HG03175 (cell line): ENCODE measurements around the gene CD1E.
"Not testable (repeated sequence)": the region's sequence is repeated elsewhere in the genome, so short reads cannot be mapped to it uniquely, and the experiment has no call there.

Source experiments
- ATAC-seq: cut with Tn5 transposase; IDR thresholded peaks from one replicate; pipeline ENCODE4 v1.9.1; 2021; ENCODE audit warnings: mild to moderate bottlenecking, moderate library complexity; ENCODE audit not compliant: unreplicated experiment

CD1E gene

DNA sequence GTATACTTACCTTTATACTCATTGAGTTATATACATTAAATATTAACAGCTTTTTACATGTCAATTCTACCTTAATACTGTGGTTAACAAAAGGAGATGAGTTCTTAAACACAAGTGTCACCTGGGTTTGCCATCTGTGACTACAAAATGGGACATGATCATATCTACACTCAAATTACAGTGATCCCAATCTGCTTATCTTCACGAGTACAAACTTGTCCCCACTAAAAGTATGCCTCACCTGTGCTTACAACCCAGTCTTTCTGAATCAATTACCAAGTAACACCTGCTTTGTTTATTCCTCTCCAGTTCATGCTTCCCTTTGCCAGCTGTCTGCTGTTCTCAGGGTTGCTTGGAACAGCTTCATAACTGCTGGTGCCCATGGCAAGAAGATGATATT is 8.8 kb downstream of the CD1E start:
- no peak for ATAC-seq

DNA sequence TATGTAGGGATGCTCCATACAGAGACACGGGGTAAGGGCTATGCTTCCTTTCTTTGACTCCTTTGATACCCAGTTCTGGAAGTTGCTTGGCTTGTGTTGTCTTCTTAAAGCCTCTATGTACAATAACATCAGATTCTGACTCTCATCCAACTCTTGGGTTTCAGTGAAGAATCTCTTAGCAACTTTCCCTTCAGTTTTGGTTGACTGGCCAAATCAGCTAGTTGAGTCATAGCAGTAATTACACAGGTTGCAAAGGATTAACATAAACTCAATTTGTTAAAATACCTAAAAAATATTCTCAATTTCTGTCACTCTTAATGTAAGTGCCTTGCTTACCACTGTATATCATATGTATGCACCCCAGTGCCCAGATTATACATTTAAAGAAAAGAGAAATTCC is 9.2 kb downstream of the CD1E start:
- no peak for ATAC-seq

DNA sequence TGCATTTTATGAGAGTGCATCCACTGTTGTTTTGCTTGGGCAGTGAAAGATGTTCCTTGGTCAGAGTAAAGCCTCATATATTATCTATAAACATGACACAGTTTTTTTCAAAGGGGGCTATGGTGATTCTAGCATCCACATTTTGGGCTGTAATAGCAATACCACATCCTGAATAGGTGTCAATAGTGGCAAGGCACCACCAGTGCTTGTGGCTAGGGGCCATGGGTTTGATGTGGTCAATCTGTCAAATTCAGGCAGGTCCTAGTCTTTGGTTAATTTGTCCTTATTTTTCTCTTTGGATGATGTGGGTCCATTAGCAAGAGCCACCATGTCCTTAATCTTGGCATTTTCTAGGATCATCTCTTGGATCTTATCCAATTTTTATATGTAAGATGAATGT is 13.1 kb downstream of the CD1E start:
- no peak for ATAC-seq

DNA sequence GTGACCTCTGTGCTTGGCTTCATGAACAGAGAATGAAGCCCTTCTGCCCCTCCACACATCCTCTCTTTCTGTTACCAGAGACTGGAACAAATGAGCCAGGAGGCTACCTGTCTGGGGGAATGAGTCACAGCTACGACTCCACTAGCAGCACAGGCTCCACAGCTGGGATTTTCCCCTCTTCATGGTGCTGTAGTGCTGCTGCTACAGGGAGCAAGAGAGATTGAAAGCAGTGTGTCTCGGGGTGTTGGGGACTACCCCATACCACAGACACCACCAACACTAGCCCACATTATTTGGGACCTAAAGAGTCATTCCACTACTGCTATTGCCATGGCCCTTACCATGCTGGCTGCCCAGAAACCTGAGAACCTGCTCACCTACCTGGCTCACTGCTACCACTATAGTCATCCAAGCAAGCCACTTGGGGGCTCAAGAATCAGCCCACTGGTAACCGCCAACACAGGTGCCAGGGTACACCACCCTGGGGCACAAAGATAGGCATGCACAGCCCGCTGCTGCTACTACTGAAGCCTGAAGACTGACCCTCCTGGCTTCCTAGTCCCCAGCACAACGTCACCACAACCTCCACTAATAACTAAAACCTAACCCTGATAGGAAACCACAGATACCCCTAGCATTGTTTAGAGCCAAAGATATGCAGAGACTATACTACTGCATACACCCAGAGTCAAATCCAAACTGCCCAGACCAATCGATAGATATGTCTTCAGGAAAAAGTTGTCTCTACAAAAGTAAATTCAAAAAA is 17.7 kb downstream of the CD1E start:
- peak; percentile 87 for ATAC-seq

DNA sequence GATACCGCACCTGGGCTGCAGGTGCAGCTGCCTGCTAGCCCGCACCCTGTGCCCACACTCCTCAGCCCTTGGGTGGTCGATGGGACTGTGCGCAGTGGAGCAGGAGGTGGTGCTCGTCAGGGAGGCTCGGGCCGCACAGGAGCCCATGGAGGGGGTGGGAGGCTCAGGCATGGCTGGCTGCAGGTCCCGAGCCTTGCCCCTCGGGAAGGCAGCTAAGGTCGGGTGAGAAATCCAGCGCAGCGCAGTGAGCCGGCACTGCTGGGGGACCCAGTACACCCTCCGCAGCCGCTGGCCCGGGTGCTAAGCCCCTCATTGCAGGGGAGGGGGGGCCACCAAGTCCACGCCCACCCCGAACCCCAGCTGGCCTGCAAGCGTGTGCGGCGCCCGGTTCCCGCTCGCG is 20.4 kb downstream of the CD1E start:
- ATAC-seq, result not testable (repeated sequence)

DNA sequence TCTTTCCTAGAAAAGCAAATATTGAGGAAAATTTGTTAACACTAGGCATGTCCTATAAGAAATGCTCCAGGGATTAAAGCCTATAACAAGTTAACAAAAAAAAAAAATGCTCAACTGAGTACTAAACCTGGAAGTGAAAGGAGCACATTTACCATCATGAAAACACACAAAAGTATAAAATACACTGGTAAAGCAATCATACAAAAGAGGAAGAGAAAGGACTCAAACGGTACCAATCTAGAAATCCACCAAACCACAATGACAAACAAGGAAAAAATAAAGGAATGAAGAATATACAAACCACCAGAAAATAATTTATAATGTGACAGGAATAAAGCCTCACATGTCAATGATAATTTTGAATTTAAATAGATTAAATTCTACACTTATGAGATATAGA is 21.2 kb downstream of the CD1E start:
- no peak for ATAC-seq

DNA sequence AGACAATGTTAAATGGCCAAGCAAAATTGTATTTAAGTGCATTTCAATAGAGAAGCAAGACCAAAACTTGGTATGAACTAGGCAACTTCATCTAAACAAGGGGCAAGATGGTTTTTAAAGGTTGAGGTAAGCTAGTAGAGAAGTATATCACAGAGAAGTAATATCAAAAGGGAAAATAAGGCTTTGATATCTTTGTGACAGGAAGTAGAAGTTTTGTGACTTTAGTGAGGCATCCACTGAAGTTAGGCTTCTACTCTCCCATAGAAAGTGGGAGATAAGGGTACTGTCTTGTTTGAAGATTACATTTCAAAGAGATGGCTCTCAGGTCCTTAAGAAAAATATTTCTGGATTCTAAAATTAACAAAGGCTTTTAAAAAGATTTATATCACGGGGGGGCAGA is 36.6 kb downstream of the CD1E start:
- no peak for ATAC-seq

DNA sequence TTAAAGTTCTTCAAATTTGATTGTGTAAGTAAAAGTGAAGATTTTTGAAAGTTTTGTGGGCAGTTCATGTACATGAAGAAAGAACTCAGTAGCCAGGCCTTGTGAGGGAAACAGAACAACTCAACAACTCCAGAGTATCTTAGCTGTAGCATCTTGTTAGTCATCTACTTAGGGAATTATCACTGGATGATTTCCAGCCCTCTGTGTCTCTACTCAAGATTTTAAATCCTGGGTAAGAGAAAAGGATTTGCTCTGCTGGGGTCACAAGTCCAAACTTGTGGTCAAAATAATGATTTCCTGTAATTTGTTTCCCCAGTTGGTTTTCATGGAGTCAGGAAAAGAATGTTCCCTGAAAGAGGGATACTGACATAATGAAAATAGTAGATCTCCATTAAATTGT is 37.4 kb downstream of the CD1E start:
- no peak for ATAC-seq

DNA sequence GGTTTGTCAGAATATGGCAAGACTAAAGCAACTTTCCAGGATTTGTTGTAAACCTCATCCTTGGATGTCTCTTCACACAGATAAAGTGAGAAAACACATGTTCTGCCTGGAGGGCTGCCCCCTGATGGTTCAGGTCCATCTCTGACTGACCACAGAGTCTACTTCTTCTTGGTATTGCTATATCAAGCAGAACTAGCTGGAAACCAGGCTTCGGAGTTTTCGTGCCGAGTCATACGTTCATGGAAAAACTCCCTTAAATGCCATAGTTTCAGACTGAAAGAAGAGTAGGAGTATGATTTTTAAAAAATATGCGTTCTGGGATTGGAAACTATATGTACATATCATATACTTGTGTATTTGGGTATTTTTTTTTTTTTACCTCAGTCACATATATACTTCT is 39.8 kb downstream of the CD1E start:
- ATAC-seq, result no peak

DNA sequence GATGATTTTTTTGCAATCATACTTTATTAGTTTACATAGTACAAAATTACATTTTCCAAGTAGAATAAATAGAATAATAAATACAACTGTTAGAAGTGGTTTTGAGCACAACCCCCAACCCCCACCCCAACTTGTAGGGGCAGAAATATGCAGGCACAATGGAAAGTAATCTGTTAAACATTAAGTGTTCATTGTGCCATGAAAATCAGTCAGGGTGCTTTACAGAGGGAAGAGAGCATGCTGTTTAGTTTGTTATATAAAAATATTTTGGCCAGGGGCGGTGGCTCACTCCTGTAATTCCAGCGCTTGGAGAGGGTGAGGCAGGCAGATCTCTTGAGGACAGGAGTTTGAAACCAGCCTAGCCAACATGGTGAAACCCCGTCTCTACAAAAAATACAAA is 43.0 kb downstream of the CD1E start:
- ATAC-seq, result no peak

DNA sequence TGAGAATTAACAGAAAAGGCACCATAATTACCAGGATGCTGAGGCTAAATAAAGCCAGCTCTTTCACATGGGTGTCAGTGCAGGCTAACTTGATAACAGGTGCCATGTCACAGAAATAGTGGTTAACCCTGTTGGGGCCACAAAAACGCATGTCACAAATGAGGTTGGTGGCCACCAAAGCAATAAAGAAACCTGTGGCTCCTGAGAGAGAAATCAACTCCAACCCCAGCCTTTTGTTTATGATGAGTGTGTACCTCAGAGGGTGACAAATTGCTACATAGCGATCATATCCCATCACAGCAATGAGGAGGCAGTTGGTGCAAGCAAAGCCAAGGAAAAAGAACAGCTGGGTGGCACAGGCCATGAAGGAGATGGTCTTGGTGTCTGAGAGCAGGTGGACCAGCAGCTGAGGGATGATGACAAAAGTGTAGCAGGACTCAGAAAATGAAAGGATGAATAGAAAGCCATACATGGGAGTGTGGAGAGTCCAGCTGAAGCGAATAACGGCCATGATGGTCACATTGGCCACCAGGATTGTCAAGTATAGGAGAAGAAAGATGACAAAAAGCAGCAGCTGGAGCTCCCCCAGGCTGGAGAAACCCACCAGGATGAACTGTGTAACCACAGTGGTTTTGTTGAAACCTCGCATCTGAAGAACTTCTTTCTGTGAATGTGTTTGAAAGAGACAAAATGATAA is 45.3 kb downstream of the CD1E start, which contains the start of gene OR10T2:
OR10T2 (minus strand) TSS at position 649 of the 697 bp plus-strand sequence; CDS start at position 649, 0 bp downstream.
- no peak for ATAC-seq

DNA sequence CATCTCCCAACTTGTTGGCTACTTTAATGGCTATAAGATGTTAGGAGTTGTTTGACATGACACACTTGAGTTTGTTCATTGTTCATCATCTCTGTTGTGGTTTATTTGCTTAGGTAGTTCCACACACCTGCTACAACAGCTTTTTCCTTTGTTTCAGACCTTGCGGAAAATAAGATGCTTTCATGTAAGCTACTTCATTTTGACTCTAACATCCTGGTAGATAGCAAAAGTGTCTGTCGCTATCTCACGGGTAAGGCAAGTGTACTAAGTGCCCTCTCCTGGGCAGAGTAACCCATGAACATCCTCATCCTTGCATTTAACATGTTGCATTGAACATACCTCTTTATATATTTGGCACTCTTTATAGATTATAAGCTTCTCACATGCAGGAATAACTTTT is 47.2 kb downstream of the CD1E start:
- ATAC-seq, result no peak

DNA sequence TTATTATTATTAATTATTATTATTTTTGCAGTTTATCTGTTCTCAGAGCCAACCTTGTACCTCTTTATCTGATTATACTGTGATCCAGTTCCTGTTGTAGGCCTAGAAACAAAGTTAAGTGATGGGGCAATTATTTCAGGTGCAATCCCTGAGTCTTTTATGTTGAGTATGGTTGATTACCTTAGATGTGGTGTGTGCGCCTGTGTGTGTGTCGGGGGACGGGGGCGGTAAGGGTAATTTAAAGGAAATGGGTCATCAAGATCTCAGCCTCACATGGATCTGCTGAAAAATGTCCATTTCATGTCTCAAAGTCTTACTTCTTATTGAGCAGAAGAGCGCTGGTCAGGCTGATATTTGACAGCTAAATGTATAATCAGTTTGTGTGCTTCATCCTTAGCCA is 53.4 kb downstream of the CD1E start:
- ATAC-seq, result no peak
